ENCODE data around the gene METTL21A.

The METTL21A gene

GRCh38 chr2:207624185-207625013, 795 bp downstream of the METTL21A start:
- DNase-seq (ENCODE audit: low read depth) = peak; percentile 54

DNA sequence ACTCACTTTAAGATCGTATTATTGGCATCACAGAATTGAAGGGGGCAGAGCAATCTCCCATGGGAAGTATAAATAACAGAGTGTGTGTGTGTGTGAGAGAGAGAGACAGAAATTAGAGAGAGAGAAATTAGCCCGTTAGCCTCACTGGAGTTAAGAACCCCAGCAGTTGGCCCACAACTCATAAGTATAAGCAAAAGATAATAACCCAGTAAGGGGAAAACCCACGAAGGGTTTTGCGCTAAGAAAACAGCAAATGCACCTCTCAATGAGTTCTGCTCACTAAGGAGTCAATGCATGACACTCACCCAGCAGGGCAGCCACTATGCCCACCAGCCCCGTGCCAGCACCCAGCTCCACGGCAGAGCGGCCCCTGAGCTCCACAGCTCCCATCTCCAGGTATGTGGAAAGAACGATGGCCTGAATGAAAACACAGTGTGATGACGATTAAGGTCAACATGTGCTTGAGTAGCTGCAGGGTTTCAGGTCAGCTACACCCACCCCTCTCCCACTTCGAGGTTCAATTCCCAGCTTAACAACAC, 3.6 kb downstream of the METTL21A start:
- no peak for DNase-seq (ENCODE audit: low read depth)

DNA sequence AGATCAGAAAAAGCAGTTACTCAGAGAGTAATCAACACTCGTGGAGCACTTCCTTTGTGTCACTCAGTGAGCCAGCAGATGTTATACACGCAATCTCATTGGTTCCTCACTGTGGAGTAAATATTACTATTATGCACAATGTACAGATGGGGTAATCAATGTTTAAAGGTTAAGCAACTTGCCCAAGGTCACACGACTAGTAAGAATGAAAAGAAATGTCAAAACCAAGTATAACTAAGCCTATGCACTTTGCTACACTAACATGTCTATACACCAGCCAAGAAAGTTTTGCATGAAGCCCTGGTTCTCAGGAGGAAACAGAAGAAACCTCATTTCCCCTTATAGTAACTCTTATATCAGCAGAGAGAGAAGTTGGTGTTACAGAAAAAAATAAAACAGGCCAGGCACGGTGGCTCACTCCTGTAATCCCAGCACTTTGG, 5.4 kb downstream of the METTL21A start:
- no peak for DNase-seq (ENCODE audit: low read depth)

GRCh38 chr2:207617011-207617671, 8.1 kb downstream of the METTL21A start:
- no peak for DNase-seq (ENCODE audit: low read depth)

- DNase-seq (ENCODE audit: low read depth) = no peak
Observed at GRCh38 chr2:207616185-207616584, 9.0 kb downstream of the METTL21A start.

DNA sequence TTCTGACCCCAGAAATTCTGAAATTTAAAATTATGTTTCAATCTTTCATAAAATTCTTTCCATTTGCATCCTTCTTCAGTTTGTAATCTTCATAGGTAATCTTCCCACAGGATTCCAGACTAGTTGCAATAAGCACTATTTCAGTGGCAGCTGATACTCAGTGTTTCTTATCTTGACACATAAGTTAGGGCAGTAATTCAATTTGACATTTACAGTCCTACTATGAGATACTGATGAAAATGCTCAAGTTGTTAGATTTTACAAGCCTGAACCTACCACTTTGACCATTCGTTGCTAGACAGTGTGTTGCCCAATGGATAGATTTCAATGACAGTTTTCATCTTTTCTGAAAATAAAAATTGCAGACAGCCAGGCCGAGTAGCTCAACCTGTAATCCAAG, 10.4 kb downstream of the METTL21A start:
- DNase-seq (ENCODE audit: low read depth) = no peak

DNA sequence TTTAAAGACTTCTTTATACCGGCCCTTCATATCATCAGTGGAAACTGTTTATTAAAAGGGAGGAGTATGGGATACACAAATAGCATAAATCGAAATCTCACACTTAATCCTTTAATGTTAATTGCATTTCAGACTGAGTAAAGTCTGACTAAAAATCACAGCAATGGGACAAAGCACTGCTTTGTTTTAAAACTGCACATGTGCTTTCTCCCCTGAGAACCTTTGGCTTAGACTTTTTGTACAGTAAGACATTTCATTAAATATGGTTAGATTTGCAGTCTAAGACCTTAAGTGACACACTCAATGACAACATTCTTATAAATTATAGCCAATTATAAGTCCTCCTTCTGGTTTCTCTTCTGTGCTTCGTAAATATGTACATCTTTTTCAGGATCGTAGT, 12.5 kb downstream of the METTL21A start:
- DNase-seq (ENCODE audit: low read depth) = no peak

- DNase-seq (ENCODE audit: low read depth) = no peak
Observed at GRCh38 chr2:207606829-207607228, 18.4 kb downstream of the METTL21A start.

DNA sequence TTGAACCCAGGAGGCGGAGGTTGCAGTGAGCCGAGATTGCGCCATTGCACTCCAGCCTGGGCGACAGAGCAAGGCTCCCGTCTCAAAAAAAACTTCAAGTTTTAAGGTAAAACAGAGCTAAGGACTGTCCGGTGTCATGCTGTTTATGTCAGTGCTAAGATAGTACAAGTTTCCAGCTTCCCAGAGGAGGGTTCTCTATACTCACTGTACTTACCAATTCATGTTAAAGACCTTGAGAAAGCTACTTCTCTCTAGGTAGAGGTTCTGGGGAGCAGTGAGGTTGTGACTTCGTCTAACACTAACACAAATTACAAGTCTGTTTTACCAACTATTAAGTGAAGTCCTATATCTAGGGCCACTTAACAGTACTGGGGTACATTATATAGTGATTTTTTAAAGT, 18.8 kb downstream of the METTL21A start:
- DNase-seq (ENCODE audit: low read depth) = no peak

DNA sequence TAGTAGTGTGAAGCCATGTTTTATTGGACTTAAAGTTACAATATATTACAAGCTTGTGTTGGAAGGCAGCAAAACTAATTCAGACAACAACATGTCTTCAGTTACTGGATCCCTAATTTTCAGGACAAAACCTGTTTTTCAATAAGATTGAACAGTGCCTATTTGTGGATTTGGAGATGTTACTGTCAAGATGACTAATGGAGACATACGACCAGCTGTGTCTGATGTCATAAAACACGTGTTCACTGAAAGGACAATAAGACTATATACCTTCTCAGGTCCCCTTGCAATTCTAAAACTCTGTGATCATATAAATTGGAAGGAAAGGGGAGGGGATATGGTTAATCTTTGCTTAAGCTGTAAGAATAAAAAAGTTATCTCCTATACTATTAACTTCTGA, 21.7 kb downstream of the METTL21A start:
- no peak for DNase-seq (ENCODE audit: low read depth)

DNA sequence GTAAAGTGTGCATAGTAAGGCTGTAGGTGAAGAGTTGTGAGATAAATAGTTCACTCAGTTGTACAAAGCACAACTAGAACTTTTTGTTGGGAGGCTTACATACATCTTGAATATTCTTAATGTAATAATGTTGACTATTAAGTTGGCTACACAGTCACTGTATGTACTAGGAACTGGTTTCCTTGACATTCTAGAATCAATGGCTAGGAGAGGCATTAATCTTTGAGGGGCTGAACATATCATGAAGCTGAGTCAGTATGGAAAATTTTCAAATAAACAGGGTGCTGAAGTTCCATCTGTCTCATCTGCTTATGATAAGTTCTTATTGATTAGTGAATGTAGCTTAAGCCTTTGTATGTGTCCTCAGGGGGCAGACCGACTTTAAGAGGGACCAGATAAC, 23.4 kb downstream of the METTL21A start:
- no peak for DNase-seq (ENCODE audit: low read depth)

- DNase-seq (ENCODE audit: low read depth) = no peak
Observed at GRCh38 chr2:207600231-207600630, 25.0 kb downstream of the METTL21A start.

DNA sequence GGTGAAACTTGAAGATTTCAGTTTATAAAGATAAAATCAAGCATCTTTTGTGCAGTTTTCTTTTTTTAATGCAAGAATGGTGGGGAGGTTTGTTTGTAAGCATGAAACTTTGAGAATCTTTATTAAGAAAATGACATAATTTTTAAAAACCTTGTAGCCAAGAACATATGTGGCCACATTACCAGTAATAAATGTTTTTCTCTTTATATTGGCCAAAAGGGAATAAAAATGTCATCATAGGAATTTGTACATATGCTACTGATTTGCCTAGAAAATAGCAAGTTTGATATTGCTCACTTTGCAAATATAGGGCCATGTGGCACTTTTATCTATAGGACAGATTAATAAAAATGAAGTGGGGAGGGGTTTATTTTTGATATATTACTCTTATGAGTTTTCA, 25.6 kb downstream of the METTL21A start:
- no peak for DNase-seq (ENCODE audit: low read depth)

GRCh38 chr2:207594731-207595130, 30.5 kb downstream of the METTL21A start:
- no peak for DNase-seq (ENCODE audit: low read depth)

- no peak for DNase-seq (ENCODE audit: low read depth)
Observed at GRCh38 chr2:207594264-207594663, 30.9 kb downstream of the METTL21A start.

DNA sequence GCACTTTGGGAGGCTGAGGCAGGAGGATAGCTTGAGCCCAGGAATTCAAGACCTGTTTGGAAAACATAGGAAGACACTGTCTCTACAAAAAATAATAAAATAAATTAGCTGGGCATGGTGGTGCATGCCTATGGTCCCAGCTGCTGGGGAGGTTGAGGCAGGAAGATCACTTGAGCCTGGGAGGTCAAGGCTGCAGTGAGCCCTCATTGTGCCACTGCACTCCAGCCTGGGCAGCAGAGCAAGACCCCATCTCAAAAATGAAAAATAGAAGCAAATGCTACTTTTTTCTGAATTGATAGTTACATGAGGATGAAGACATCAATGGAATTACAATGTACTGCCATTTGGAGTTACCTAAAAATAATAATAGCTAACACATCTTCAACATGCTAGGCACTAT, 31.9 kb downstream of the METTL21A start:
- DNase-seq (ENCODE audit: low read depth) = no peak

- no peak for DNase-seq (ENCODE audit: low read depth)
Observed at GRCh38 chr2:207589143-207589542, 36.1 kb downstream of the METTL21A start.

DNA sequence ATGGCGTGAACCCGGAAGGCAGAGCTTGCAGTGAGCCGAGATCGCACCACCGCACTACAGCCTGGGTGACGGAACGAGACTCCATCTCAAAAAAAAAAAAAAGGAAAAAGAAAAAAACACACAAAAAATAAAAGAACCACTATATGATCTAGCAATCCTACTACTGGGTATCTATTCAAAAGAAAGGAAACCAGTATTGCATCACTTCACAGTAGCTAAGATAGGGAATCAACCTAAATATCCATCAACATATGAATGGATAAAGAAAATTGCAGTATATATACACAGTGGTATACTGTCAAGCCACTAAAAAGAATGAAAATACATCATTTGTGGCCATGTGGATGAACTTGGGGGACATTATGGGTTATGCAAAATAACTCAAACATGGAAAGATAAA, 37.9 kb downstream of the METTL21A start:
- DNase-seq (ENCODE audit: low read depth) = no peak

- no peak for DNase-seq (ENCODE audit: low read depth)
Observed at GRCh38 chr2:207584952-207585351, 40.2 kb downstream of the METTL21A start.

DNA sequence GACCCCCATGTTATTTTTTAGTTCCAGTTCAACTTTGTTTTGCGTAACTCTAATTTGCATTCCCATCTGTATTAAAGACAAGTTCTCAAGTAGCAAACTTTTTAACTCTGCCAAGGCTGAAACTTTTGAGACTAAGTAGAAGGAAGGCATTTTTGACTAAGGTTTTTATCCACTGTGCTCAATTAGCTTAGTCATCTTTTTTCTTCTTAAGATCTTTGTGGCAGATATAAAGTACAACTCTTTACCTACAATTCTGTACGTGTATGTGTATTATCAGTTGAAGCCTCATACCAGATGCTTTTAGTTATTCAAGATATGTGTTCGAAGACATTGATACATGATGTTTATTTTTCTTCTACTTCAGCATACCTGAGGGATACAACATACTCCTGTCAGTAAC, 53.8 kb downstream of the METTL21A start:
- no peak for DNase-seq (ENCODE audit: low read depth)

- no peak for DNase-seq (ENCODE audit: low read depth)
Observed at GRCh38 chr2:207567671-207568070, 57.5 kb downstream of the METTL21A start.

DNA sequence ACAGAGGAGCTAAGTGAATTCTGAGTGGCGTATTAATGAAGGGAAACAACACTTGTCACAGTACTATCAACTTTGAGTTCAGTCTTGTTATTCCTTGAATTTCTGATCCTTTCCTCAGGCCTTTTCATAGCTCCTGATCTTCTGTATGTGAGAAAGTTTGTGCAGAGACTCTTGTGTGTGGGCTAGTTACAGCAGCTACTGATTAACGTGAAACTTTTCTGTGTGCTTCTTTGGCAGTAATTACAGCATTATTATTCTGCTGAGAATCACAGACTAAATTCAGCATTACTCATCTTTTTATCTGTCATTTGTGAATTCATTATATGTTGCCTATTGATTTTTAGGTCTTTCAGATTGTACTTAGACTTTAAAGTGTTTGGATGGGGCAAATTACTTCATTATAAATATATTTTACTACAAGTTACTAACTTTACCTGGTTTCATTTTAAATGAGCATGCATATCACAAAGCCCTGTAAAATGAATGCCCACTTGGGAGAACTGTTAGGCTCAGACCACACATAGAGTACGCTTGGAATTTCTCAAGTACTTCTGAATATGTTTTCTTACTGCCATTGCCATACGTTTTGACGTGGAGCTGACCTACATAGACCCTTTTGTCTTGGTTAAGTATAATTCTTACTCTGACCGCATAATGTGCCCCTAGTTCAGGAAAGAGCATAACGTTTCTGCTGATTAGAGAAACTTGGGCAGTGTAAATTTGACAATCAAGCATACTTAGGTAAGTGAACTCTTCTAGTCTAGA, 59.3 kb downstream of the METTL21A start:
- no peak for DNase-seq (ENCODE audit: low read depth)

All from stimulated activated CD8-positive, alpha-beta memory T cell treated with anti-CD3 and anti-CD28 coated beads, Interleukin-12 subunit alpha, Interleukin-12 subunit beta, amount 100 ng/mL, for 1 hour (primary cell).